Non-pigmented ciliary epithelial cell (primary cell): Measurements from ENCODE around the gene PSENEN.
"Not testable (repeated sequence)": the region's sequence is repeated elsewhere in the genome, so short reads cannot be mapped to it uniquely, and the experiment has no call there.

Experiments used
- DNase-seq: peaks from one replicate; pipeline ENCODE4 v3.0.0-alpha.2; 2010; ENCODE audit warnings: low read depth

PSENEN gene

GRCh38 chr19:35751839-35752745 lies 6.6 kb downstream of the PSENEN start:
- no peak for DNase-seq

DNA sequence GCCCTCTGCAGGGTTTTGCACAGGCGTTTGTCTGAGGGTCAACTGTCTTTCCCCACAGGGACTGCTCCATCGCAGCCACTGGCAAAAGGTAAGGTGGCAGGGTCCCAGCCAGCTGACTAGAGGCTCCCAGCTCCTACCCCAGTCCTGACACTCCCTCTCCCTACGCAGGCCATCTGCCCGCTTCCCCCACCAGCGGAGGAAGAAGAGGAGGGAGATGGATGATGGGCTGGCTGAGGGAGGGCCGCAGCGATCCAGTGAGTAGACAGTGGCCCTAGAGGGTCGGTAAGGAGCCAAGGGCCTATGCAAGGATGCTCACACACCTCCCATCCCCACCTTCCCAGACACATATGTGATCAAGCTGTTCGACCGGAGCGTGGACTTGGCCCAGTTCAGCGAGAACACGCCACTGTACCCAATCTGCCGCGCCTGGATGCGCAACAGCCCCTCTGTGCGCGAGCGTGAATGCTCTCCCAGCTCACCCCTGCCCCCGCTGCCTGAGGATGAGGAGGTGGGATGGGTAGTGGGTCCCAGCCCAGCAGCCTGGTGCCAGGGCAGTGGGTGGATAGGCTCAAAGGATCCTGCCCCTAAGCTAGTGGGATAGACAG lies 7.4 kb downstream of the PSENEN start:
- no peak for DNase-seq

DNA sequence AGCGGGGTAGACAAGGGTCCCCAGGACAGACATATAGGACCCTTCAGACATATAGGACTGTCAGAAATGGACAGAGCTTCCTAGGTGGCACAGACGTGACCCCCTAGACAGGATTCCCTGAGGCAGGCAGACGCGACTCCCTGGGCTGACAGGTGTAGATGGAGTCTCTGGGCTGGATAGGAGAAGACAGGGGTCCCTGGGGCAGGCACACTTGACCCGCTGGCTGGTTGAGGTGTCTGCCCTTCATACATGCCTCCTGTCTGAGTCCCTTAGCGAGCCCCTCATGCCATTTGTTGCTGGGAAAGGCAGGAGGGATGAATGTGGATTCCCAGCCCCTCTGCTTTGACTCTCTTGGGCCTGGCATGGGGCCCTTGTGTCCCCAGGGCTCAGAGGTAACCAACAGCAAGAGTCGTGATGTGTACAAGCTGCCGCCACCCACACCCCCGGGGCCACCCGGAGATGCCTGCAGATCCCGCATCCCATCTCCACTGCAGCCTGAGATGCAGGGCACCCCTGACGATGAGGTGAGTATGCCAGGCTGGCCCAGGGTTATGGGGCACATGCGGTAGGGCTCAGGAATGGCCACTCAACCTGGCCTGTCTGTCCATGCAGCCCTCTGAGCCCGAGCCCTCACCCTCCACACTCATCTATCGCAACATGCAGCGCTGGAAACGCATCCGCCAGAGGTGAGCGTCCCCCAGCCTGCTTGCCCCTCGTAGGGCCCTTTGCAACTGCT lies 8.4 kb downstream of the PSENEN start:
- no peak for DNase-seq

- no peak for DNase-seq
Observed at GRCh38 chr19:35754370-35755130, 9.1 kb downstream of the PSENEN start.

DNA sequence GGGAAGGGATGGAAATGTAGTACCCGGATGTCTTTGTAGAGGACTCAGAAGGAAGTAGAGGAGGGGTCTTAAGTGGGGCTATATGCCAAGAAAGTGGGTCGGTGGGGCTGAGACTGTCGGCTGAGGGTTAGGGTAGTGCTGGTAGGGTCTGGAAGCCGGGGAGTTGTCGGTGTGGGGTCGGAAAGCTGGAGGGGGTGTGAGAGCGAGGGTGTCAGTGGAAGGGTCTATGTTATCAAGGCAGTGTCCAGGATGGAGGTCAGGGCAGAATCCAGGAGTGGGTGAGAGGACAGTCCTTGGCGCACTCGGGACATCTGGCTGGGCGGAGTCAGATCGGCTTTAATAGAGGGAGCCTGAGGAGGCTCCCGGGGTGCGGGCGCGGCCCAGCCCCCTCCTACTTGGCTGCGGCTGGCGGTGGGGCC lies 9.7 kb downstream of the PSENEN start:
- DNase-seq: no peak

DNA sequence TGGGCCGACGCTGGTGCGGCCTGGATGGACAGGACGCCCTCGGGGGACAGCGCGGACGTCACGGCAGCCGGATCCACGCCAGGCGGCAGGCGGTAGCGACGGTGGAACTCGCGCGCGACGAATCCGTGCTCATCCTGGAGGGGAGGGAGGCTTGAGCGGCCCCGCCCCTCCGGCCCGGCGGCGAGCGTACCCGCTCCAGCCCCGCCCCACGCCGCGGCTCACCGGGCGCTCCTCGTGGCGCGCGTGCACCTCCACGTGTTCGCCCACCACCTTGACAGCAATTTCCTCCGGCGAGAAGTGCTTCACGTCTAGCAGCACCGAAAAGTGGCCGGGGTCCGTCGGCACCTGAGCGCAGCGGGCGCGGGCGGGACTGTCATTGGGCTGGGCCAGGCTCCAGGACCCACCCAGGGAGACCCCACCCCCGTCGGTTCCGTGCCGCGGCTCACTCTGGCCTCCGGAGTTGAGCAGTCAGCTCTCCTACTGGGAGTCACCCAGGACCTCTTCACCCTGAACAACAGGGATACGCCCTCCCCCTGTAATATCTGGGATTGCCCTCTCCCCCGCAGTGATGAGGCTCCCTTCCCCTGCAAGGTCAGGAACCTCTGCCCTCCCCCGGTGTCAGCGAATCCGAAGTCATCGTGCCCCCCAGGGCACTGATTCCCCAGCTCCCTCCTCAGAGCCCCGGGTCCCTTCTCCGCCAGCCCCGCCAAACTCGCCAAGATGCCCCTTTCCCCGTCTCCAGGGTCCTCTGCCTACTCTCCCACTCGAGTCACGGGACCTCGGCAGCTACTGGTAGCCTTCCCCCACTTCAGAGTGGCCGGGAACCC lies 10.3 kb downstream of the PSENEN start:
- DNase-seq: no peak

GRCh38 chr19:35756377-35757230 lies 11.2 kb downstream of the PSENEN start, which contains the start of gene HSPB6:
HSPB6 (minus strand) TSS chr19:35757029; CDS start chr19:35757008, 21 bp downstream.
- no peak for DNase-seq

DNA sequence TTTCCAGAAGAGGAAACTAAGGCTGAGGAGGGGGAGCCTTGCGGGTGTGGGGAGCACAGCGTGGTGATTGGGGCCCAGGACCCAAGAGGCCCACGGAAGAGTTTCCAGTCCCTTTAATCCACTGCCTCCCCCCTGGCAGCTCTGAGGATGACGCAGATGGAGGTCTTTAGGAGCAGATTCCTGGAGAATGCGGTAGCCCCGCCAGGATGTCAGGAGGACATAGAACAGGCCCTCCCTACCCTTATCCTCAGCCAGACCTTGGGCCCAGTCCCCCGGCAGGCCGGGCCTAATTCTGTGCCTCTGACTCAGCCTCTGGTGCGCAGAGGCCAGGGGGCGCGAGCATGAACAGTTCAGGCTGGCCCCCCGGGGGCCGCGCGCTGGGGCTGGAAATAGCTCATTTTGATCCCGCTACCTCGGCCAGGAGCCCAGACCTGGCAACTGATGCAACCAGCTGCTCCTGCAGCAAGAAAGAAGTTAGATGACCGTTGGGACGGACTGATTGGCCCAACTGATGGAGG lies 11.8 kb downstream of the PSENEN start:
- peak; percentile 76 for DNase-seq

DNA sequence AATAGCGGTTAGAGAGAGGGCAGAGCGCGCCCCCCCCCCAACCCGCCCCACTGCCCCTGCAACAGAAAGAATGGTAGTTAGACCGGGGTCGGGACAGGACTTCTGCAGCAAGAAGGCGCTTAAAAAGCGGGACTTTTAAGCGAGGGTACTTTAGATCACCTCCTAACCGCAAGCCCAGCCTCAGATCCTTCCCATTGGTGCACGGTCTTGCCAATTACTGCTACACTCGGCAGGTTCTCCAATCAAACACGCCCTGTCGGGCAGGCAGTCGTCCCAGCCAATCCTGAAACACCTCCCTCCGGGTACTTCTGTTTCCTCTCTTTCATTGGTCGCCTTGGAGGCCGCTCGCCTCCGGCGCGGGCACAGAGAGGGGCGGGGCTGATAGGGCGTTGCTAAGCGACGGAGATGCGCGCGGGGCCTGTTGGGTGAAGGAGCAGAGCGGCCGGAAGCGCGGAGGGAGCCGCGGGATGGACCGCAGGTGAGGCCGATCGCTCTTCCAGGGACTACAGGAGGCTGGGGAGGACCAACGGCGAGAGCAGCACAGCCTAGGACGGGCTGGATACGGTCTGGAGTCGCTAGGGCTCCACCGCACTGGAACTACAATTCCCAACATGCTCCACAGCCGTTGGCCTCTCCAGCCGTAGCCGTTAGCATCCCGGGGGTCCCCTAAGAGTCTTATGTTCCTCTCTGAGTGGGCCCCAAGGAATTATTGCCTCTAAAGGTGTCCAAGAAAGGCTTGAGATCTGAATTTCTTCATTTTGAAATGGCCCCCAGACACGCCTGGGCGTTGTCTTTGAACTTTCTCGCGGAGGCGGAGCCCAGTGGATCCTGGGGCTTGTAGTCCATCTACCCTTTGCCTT lies 12.5 kb downstream of the PSENEN start, which contains the start of gene PROSER3:
TSS of gene PROSER3 (plus strand) at position 428 of the 860 bp plus-strand sequence. CDS start at position 468, 40 bp downstream.
- peak; percentile 100 for DNase-seq

- DNase-seq: no peak
Observed at GRCh38 chr19:35759697-35760096, 14.2 kb downstream of the PSENEN start.

- no peak for DNase-seq
Observed at GRCh38 chr19:35760711-35761349, 15.4 kb downstream of the PSENEN start.

DNA sequence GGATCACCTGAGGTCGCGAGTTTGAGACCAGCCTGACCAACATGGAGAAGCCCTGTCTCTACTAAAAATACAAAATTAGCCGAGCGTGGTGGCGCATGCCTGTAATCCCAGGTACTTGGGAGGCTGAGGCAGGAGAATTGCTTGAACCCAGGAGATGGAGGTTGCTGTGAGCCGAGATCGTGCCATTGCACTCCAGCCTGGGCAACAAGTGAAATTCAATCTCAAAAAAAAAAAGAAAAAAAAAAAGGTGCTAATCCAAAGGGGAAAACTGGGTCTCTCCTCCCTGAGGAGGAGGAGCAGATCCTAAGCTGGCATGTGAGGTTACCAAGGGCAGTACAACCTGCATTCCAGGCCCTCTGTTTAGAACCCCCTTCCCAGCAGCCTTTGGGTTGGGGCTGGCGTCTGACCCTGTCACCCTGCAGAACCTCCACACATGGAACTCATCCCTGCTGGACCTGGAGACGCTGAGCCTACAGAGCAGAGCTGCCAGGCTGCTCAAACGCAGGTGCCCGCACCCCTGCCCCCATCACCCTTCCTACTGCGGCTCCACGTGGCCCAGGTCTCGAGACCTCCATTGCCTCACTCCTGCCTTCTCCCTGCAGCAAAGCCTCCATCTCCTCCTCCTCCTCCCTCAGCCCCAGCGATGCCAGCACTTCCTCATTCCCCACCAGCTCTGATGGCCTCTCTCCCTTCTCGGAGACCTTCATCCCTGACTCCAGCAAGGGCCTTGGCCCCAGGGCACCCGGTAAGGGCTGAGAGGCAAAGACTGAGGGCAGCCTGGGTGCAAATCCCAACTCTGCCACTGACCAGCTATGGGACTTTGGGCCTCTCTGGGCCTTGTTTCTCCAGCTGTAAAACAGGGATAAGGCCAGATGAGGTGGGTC lies 19.2 kb downstream of the PSENEN start:
- no peak for DNase-seq

GRCh38 chr19:35766571-35767104 lies 21.2 kb downstream of the PSENEN start:
- DNase-seq: no peak

- DNase-seq: no peak
Observed at GRCh38 chr19:35767288-35768081, 22.0 kb downstream of the PSENEN start.

DNA sequence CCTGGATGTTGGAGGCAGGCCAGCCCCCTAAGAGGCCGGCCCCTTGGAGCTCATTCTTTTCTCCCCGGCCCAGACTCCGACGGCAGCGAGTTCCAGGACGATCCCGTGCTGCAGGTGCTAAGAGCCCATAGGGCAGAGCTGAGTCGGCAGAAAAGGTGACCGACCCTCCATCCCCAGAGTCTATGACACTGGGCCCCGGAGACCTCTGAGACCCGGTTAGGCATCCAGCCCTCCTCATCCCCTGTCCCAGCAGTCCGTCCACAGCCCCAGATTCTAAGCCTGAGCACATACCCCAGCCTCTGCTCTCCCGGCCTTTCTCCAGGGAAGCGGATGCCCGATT lies 22.6 kb downstream of the PSENEN start:
- no peak for DNase-seq

DNA sequence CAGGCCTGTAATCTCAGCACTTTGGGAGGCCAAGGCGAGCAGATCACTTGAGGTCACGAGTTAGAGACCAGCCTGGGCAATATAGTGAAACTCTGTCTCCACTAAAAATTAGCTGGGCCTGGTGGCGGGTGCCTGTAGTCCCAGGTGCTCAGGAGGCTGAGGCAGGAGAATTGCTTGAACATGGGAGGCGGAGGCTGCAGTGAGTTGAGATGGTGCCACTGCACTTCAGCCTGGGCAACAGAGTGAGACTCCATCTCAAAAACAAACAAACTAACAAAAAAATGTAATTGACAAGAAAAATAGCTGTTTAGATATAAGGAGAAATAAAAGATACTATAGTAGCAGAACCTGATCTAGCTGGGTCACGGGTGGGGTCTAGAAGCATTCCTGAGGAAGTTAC lies 26.9 kb downstream of the PSENEN start:
- DNase-seq: not testable (repeated sequence)
